ENCODE results near the gene PKP4. TPM values are rescaled to one million over a fixed set of nuclear protein-coding genes. Genes with fewer than 3 reads are reported as not detected.

The PKP4 gene
- total and polyA plus RNA-seq, 2 donors (not counting 1 experiment from before 2014, with no cell fraction given), result 2.0 to 13.3 TPM

- ChIA-PET POLR2A (no interaction called here), CTCF (no interaction called here)
- DNase-seq, result no peak
- intact Hi-C loops (cut with micrococcal nuclease), result no loop called here
- Mint-ChIP-seq H3K9me3 (ENCODE audit: insufficient read depth) (no peaks in the 10 kb centered on the region), H3K27ac (no peak overlapping the region), H3K27me3 (no peaks in the 10 kb centered on the region), H3K4me3 (no peak overlapping the region), H3K4me1 (no peaks in the 10 kb centered on the region)
- no CpG with 5 or more reads among the region's 4 CpGs for WGBS (ENCODE audit: insufficient coverage)
- no peak overlapping the region for H3K9ac ChIP-seq (ENCODE audit: low read length)
- H3K4me1 ChIP-seq (ENCODE audit: control insufficient read depth in 2 of 2, insufficient read depth in 2 of 2, low read length in 2 of 2), result no peaks in the 10 kb centered on the region
- no peaks in the 10 kb centered on the region for H3K36me3 ChIP-seq (replicated peaks in 1 of 2; ENCODE audit: control extremely low read depth in 1 of 2, control insufficient read depth in 1 of 2, extremely low read depth in 1 of 2, insufficient read depth in 2 of 2, low read length in 1 of 2)
- H3K4me2 ChIP-seq (replicated peaks; ENCODE audit: low read depth, low read length, poor library complexity, severe bottlenecking), result no peak overlapping the region
- H3K27me3 ChIP-seq (replicated peaks in 1 of 4; ENCODE audit: control extremely low read depth in 1 of 4, control insufficient read depth in 3 of 4, insufficient read depth in 4 of 4, low read length in 3 of 4), result no peaks in the 10 kb centered on the region
- H3K27ac ChIP-seq (ENCODE audit: low read length in 2 of 2), result no peak overlapping the region
- no peaks in the 10 kb centered on the region for H3K9me3 ChIP-seq (ENCODE audit: control extremely low read depth in 1 of 3, control insufficient read depth in 2 of 3, insufficient read depth in 1 of 3, low read length in 2 of 3)
- H4K20me1 ChIP-seq (ENCODE audit: control insufficient read depth, insufficient read depth, low read length, poor library complexity, severe bottlenecking), result no peaks in the 10 kb centered on the region
- TF ChIP-seq CTCF (IDR thresholded peaks at IDR 0.05) (no peak), EZH2 (IDR thresholded peaks at IDR 0.05; ENCODE audit: borderline replicate concordance, insufficient read depth, low read depth, low read length, poor library complexity, severe bottlenecking) (no peak)
- no peak overlapping the region for H3K4me3 ChIP-seq (ENCODE audit: control extremely low read depth in 1 of 5, extremely low read depth in 1 of 5, insufficient read depth in 1 of 5, low read depth in 2 of 5, low read length in 4 of 5)
- H2AFZ ChIP-seq (ENCODE audit: insufficient read depth, low read depth, low read length, poor library complexity, severe bottlenecking), result no peak overlapping the region
- ATAC-seq (ENCODE audit: low read depth), result no peak
- no peaks in the 10 kb centered on the region for H3K79me2 ChIP-seq (ENCODE audit: control insufficient read depth, insufficient read depth, low read length)
These were observed 132.6 kb downstream of the PKP4 start for GRCh38 chr2:158589303-158589702.

- Histone ChIP-seq H3K9ac (ENCODE audit: low read length) (no peak overlapping the region), H3K4me1 (ENCODE audit: control insufficient read depth in 2 of 2, insufficient read depth in 2 of 2, low read length in 2 of 2) (no peaks in the 10 kb centered on the region), H2AFZ (ENCODE audit: insufficient read depth, low read depth, low read length, poor library complexity, severe bottlenecking) (no peak overlapping the region), H3K36me3 (replicated peaks in 1 of 2; ENCODE audit: control extremely low read depth in 1 of 2, control insufficient read depth in 1 of 2, extremely low read depth in 1 of 2, insufficient read depth in 2 of 2, low read length in 1 of 2) (no peaks in the 10 kb centered on the region), H3K27me3 (replicated peaks in 1 of 4; ENCODE audit: control extremely low read depth in 1 of 4, control insufficient read depth in 3 of 4, insufficient read depth in 4 of 4, low read length in 3 of 4) (no peaks in the 10 kb centered on the region), H3K4me2 (replicated peaks; ENCODE audit: low read depth, low read length, poor library complexity, severe bottlenecking) (no peak overlapping the region), H3K9me3 (ENCODE audit: control extremely low read depth in 1 of 3, control insufficient read depth in 2 of 3, insufficient read depth in 1 of 3, low read length in 2 of 3) (no peaks in the 10 kb centered on the region), H3K4me3 (ENCODE audit: control extremely low read depth in 1 of 5, extremely low read depth in 1 of 5, insufficient read depth in 1 of 5, low read depth in 2 of 5, low read length in 4 of 5) (no peak overlapping the region), H4K20me1 (ENCODE audit: control insufficient read depth, insufficient read depth, low read length, poor library complexity, severe bottlenecking) (no peaks in the 10 kb centered on the region), H3K79me2 (ENCODE audit: control insufficient read depth, insufficient read depth, low read length) (no peaks in the 10 kb centered on the region), H3K27ac (ENCODE audit: low read length in 2 of 2) (no peak overlapping the region)
- WGBS (ENCODE audit: insufficient coverage), result 88% methylated on average over 3 of the region's 3 CpGs
- CTCF ChIA-PET, result no interaction called here
- POLR2A ChIA-PET, result no interaction called here
- intact Hi-C loops (cut with micrococcal nuclease), result no loop called here
- Mint-ChIP-seq H3K27ac (no peak overlapping the region), H3K9me3 (ENCODE audit: insufficient read depth) (no peaks in the 10 kb centered on the region), H3K4me3 (no peak overlapping the region), H3K4me1 (no peaks in the 10 kb centered on the region), H3K27me3 (no peaks in the 10 kb centered on the region)
- no peak for ATAC-seq (ENCODE audit: low read depth)
- TF ChIP-seq CTCF (IDR thresholded peaks at IDR 0.05) (no peak), EZH2 (IDR thresholded peaks at IDR 0.05; ENCODE audit: borderline replicate concordance, insufficient read depth, low read depth, low read length, poor library complexity, severe bottlenecking) (no peak)
- DNase-seq, result no peak
These were observed 142.2 kb downstream of the PKP4 start for GRCh38 chr2:158598862-158599517.
